ENCODE measurements around the gene POU3F1.

The POU3F1 gene

DNA sequence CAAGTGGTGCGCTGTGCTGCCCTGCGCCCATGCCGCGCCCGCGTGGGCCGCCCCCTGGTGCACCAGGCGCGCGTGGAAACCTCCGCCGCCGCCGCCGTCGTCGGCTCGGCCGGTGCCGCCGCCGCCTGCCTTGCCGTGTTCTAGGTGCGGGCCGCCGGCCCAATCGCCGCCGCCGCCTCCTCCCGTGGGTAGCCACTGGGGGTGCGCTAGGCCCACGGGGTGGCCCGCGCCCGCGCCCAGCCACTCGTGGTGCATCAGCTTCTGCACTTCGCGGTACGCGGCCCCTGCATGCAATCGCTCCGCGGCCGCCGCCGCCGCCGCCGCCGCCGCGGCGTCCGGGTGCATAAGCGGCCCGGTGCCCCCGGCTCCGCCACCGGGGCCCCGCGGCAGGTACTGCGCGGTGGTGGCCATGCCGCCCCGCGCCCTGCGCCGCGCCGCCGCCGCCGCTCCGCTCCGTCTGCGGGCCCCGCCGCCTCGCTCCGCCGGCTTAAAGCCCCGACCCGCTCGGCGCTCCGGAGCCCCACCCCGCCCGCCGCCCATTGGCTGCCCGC is at the start of gene POU3F1:
POU3F1 (minus strand) TSS at position 461 of the 551 bp plus-strand sequence; CDS start at position 411, 50 bp downstream.
- DNase-seq (ENCODE audit: low read depth) = no peak

DNA sequence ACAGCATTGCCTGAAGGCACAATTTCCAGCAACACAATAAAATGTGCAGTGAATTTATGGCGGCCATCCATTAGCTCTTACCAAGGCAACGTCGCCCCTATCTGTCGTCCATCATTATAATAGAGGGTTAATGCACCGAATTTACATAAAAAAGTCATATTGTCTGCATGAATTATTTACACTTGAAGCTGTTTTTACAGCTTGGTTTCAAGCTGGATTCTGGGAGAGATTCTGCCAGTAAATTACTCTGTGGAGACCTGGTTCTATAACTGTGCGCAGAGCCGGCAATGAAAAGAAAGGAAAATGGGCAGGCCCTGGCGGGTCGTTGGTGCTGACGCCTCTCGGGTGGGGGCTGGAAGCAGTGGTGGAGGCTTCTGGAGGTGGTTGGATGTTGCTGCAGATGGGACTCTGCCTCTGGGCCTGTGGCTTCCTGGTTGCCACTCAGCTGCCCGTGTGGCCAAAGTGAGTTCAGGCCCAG is 48.9 kb upstream of the POU3F1 start:
- no peak for DNase-seq (ENCODE audit: low read depth)

DNA sequence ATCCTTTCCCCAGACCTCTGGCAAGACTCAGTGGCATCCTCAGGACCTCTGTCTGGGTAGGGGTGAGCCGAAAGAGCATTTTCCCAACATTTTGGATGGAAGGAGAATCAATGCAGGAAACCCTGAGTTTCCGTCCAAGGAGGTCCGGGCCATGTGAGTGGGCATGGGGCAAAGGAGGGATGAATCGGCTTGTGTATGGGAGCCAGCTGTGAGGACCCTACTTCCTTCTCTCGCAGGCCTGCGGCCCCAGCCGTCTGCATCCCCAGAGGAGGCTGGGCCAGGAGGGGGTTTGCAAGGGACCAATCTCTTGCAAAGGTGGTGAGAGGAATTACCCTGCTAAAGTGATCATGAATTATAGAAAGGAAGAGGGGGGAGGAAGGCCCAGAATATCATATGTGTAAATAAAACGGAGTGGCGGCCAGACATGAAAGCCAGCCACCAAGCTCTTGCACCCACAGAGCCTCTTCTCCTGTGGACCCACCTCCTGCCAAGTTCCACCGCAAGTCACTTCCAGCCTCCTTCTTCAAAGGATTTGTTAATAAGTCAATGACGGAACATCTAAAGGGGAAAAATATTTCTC is 48.2 kb upstream of the POU3F1 start:
- no peak for DNase-seq (ENCODE audit: low read depth)

DNA sequence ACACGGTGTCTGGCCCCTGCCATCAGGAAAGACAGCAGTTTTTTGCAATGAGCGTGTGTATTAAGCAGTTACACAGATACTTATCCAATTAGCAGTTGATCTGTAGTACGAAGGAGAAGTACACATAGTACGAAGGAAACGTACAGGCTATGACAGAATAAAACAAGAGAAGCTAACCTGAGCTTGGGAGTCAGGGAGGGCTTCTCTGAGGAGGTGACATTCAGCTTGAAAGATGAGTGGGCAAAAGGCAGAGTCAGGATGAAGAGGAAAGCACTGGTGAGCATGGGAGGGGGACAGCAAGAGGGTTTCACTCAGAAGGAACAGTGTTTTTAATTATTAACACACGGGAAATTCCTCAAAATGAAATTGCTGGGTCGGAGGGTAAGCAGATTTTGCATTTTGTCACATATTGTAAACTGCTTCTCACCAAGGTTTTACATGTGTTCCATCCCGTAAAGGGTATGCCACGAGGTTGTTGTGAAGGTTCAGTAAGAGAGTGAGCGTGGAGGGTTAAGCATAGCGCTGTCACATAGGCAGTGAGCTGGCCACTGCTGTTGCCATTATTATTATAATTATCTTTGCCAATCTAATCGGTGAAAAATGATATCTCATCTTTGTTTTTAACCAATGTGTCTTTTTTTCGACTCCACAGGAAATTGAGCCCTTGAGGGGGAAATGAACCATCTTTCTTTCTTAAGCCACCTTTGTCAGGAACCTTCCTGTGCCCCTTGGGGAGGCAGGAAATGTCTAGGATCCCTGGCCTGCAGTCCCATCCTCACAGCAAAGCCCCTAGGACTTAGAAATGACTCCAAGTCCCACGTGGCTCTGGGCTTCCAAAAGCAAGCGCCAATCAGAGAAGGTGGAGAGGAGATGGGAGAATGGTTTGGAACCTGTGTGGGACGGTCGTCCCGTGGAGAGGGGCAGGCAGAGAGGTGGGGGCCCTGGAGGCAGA is 47.3 kb upstream of the POU3F1 start:
- DNase-seq (ENCODE audit: low read depth) = no peak

DNA sequence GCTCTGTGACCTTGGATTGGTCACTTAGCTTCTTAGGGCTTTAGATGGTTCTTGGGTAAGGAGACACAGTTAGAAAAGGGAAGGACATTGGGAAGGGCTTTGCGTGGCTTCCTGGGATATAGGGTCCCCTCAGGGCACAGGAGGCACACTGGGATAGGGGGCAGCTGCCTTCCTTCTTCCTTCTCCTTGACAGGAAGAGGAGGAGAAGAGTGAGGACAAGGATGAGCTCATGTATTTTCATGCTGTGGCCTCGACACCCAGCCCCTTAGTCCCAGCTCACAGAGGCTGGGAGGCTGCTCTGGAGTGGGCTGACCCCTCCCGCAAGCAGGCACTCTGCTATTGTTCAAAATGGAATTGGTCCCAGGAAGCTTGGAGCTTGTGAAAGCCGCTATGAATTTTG is 45.7 kb upstream of the POU3F1 start:
- DNase-seq (ENCODE audit: low read depth) = no peak

DNA sequence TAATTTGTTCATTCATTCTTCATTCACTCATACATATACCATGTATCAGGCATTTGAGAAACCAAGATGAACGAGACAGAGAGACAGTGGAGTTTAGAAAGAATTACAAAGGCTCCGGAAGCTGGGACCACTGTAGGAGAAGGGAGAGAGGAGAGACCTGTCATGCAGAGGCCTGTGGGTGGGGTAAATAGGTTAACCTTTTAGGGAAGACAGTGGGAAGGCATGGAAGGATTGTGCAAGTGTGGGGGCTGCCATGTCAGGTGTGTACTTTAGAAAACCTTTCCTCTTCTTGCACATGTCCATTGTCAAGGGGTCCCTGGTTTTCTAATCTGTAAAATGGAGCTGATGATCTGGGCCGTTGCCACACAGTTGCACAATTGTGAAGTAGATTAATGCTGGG is 44.2 kb upstream of the POU3F1 start:
- no peak for DNase-seq (ENCODE audit: low read depth)

DNA sequence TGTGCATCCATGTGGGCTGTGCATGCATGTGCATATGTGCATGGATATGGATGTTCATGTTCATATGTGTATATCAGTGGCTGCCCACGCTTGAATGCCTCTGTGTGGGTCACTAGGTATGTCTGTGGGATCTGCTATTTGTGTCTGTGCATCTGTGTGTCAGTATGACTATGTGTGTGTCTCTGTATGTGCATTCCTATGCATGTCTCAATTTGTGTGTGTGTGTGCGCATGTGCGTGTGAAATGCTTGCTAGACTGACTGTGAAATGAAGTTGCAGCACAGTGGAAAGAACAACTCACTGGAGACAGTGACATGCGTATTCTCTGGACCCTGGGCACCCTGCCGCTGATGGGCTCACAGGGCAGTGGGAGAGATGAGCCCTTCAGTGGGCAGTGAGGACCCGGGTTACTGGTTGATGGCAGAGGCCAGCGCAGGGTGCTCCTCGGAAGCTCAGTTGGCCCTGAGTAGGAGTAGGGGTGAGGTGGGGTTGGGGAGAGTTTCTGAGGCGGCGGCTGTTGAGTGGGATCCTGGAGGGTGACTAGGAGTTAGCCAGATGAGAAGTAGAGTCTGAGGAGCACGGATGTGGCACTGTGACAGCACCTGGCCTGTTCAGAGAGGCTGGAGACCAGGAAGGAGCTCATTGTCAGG is 43.2 kb upstream of the POU3F1 start:
- no peak for DNase-seq (ENCODE audit: low read depth)

DNA sequence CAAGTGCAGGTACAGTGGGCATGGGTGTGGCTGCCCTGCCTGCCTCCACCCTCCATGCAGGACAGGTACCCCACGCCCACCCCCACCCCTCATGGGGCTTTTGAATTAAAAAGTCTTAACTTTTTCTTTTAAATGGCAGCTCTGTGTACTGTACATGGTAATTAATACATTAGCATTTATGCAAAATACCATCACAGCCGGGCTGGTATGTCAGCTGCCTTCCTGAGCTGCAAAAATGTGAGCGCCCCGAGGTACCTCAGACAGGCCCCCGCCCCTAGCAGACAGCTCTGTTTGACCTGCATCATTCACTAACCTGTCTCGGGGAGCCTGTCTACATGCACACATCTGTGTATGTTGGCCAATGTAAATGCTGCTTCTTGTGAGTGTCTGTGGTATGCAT is 42.2 kb upstream of the POU3F1 start:
- DNase-seq (ENCODE audit: low read depth) = no peak

DNA sequence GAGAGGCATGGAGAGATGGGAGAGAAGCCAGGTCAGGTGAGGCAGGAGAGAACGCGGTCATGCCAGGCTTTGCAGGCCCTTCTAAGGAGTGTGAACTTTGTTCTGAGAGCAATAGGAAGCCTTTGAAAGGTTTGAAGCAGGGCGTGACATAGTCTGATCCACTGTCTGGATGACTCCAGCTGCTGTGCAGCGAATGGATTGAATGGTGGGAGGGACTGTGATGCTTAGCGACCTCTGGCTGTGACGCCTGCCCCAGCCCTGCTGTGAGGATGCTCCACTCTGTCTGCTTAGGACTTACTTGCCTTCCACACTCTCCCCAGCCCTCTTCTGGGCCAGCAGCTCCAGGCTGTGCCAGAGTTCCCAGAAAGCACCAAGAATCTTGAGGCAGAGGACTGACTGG is 41.8 kb upstream of the POU3F1 start:
- DNase-seq (ENCODE audit: low read depth) = no peak

DNA sequence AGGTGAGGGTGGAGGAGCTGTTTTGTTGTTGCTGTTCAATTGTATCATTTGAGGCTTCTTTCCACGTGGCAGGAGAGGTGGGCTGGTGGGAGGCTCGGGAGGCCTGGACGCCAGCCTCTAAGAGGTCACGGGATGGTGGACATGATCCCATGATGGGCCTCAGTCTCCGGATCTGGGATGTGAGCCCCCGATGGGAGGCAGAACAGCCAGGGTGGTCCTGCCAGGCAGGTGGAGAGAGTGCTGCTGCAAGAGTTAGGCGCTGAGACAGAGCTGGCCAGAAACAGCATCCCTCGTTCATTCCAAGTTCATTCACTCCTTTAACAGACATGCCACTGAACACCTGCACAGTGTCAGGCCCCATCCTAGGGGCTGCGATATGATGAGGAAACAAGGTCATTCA is 41.1 kb upstream of the POU3F1 start:
- DNase-seq (ENCODE audit: low read depth) = no peak

DNA sequence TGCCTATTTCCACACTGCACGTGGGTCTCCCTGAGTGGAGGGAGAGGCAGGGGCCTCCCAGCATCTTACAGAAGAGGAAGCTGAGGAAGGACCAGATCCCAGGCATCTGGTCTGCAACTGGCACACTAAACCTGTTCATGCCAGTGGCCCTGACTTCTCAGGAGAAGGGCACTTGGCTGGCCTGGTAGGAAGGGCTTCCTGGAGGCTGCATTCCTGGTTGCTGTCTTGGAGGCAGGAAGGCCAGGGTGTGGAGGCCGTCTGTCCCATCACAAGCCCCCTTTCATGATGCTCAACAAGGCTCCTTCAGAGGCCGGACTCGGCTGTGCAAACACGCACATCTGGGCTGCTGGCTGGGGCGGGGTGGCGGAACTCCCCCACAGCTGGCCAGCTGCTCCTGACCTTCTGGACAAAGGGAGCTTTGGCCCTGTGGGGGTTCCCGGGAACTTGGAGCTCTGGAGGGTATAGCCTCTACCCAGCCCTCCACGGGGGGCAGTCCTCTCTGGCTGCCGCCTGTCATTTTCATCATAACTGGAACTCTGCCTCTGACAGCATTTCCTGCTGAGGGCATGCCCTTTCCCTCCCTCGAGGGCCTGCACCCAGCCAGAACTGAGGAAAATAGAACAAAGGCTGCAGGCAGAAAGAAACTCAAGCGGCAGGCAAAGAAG is 39.2 kb upstream of the POU3F1 start:
- DNase-seq (ENCODE audit: low read depth) = no peak

DNA sequence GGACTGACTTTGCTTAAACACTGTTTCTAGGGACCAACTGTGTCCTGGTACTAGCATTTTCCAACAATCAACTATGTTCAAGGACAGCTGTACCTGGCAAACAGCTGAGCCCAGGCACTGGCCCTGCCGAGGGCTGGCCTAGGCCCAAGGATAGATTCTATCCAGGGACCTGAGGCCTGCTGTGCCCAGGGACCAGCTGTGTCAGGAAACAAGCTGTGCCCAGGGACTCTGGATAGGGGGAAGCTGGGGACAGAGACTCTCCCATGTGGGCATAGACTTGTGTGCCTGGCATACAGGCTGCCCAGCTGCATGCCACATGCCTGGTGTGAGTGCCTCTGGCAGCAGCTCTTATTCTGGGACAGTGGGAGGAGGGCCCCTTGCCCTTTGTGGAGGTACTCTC is 38.1 kb upstream of the POU3F1 start:
- no peak for DNase-seq (ENCODE audit: low read depth)

DNA sequence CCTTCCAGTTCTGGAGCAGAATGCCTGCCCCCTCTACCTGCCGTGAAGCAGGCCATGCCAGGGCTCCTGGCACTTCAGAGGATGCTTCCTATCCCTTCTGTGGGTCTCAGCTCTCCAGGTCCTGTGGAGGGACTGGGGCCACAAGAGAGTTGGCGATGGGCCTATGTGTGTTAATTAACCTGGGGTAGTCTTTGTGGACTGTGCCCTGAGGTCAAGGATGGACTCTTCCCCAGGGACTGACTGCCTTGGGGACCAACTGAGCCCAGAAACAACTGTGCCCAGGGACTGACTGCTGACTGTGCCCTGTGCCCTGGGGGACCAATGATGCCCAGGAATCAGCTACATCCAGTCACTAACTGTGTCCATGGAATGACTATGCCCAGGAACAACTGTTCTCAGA is 37.5 kb upstream of the POU3F1 start:
- DNase-seq (ENCODE audit: low read depth) = no peak

DNA sequence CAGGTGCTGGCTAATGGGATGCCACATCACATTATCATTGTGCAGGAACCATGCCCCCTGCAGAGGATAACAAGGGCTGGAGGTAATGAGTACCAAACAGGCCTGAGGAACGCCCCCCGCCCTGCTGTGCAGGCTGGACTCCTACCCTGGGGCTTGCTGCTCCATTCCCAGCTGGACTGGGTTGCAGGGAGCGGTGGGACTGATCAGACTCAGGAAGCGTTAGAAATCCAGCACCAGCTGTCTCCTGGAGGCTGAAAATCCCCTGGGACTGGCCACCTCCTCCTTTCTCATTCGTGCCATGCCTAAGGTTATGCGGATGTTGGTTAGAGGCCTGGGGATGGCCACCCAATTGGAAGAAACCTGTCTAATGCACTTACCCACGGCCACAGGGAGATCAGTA is 36.9 kb upstream of the POU3F1 start:
- no peak for DNase-seq (ENCODE audit: low read depth)

DNA sequence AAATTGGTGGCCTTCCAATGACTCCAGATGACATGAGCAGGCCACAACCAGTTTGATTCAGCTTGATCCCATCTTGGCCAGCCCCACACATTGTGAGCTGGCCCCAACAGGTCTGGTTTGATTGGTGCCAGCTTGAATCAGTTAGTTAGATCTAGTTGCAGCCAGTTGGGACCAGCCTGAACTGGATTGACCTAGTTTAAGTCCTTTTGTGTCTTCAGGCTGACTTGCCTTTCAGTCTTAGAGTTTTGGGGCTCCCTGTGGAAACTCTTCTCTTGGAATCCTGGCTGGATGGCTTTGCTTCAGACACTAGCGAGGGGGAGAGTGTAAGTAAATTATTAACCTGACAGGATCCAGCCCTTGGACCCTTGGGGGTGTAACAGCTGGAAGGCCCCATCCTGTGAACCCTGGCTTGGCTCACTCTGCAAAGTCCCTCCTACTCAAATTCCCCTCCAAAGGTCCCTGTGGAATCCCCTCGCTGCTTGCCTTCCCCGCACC is 36.2 kb upstream of the POU3F1 start:
- DNase-seq (ENCODE audit: low read depth) = no peak

DNA sequence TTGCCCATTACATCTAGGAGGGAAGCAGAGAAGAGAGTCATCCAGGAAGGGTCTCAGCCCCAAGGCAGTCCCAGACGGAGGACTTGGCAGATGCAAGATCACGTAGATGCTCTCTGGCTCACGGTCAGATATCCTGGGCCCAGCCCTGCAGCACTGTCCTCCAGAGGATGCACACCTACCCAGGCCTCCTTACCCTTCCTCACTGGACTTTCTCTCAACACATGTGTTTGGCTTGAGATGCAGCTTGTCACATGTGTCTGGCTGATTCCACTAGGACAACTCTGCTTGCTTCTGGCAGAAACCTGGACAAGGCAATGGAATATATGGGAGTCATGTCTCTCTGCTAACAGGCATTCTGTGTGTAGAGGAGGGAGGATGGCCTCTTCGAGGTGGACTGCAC is 32.4 kb upstream of the POU3F1 start:
- no peak for DNase-seq (ENCODE audit: low read depth)

DNA sequence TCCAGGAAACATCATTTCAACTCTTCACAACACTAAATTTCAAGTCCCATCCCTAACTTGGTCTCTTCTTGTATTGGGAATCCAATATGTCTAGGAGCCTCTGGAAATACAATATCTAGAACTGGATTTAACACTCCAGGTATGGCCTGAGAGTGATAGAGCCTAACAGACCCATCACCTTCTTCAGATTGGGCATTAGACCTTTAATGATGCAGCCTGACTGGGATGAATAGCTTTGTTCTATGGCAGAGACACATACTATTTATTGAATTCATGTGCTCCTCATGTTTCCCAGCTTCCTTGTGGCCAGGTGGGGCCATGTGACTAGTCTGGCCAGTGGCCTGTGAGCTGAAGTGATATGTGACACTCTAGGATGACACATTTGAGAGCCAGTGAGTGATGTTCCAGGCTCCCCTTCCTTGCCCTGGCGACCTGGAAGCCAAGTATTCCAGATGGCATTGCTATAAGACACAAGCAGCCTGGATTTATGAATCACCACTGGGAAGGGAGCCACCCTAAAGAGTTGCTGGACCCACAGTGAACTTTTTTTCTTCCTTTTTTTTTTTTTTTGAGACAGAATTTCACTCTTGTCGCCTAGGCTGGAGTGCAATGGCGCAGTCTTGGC is 31.0 kb upstream of the POU3F1 start:
- DNase-seq (ENCODE audit: low read depth) = no peak

DNA sequence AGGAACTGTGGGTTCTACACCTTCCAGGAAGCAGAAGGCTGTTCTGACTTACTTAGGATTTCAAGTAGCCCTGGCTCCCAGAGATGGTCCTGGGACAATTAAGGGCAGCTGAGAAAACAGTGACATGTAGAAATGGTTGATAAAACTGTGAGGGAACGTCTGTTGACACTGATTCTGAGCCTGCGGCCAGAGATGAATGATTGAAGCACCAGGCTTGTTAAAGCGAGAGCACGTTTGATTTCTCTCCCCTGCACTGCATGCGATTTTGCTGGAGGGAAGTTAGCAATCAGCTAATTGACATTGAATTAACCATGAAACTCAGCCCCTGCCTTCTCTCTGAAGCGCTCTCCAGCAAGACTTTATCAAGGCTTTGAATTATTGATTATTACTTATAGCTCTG is 29.9 kb upstream of the POU3F1 start:
- DNase-seq (ENCODE audit: low read depth) = no peak

DNA sequence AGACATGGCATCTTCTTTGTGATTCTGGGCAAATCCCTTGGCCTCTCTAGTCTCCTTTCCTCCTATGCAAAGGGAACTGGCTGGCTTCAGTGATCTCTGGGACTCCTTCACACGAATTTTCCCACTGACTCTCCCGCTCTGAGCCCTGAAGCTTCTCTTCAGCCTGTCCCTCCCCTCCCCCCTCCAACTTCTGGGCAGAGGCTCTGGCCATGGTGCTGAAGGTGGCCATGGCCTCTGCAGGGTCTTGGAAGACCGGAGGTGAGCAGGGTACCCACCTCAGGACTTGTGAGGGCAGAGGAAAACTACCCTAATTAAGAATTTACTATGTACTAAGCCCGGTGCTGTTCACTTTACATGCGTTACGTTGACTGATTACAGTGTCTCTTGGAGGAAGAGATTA is 29.4 kb upstream of the POU3F1 start:
- DNase-seq (ENCODE audit: low read depth) = no peak

DNA sequence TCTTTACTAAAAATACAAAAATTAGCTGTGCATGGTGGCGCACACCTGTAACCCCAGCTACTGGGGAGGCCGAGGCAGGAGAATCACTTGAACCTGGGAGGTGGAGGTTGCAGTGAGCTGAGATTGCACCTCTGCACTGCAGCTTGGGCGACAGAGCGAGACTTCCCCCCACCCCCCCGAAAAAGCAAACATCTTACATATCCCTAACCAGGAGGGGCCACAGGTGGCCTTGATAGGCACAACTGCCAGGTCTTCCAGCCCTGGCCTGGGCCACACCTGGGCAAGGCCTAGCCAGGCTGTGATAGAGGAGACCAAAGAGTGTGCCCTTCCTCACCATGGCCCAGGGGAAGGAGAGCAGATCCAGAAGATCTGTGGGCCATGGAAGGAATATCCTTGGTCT is 28.6 kb upstream of the POU3F1 start:
- no peak for DNase-seq (ENCODE audit: low read depth)

DNA sequence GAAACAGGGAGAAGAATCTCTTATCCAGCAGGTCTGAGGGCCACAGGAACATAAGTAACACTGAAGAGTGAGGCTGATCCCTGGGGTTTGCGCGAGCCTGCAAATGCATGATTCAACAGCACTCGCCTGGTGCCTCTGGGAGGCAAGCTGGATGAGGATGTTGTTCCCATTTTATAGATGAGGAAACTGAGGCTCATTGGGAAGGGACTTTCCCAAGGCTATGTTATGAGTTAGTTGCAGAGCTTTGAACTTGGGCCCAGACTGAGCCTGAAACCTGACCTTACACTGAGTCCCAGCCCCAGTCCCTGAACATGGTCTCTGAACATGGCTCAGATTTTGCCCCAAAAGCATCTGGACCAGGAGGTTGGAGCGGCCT is 27.7 kb upstream of the POU3F1 start:
- no peak for DNase-seq (ENCODE audit: low read depth)
